A549 treated with AZD2906 at 1 μM for 4 hours (cell line): ENCODE measurements around the gene FAM131C. TPM values are rescaled to one million over a fixed set of nuclear protein-coding genes. Genes with fewer than 3 reads are reported as not detected.

Source experiments
- total RNA-seq: library from RNA; stranded (reverse); fragments of 200-300 nt; extraction: Qiagen RNA extraction; gene quantifications from 5 replicates; pipeline ENCODE4 v1.2.3, GENCODE V29; 2022

Gene FAM131C
- 13.5 to 21.3 TPM (median 19.9 TPM) in 5 replicates for total RNA-seq

GRCh38 chr1:16073490-16074119, at the start of gene FAM131C:
TSS of gene FAM131C (minus strand) at chr1:16073651. CDS start at chr1:16073442, 209 bp downstream.

GRCh38 chr1:16043521-16043920, 29.9 kb downstream of the FAM131C start, which contains the start of gene CLCNKB:
TSS of gene CLCNKB (plus strand) at chr1:16043782. CDS start at chr1:16044493, 711 bp downstream.

GRCh38 chr1:16021681-16022080, 51.8 kb downstream of the FAM131C start, which contains the start of gene CLCNKA:
TSS of gene CLCNKA (plus strand) at chr1:16022036. CDS start at chr1:16022620, 584 bp downstream.

GRCh38 chr1:16017461-16018303, 55.8 kb downstream of the FAM131C start, which contains the start of gene HSPB7:
TSS of gene HSPB7 (minus strand) at chr1:16018043. CDS start at chr1:16017963, 80 bp downstream.

Other genes starting within 250 kb of the FAM131C start
- 33.9 to 39.3 TPM (median 36.0 TPM) in 5 replicates for gene SPEN, start 225.9 kb downstream of the FAM131C start, total RNA-seq
- 9.3 to 13.9 TPM (median 12.8 TPM) in 5 replicates for gene ZBTB17, start 97.5 kb downstream of the FAM131C start, total RNA-seq
- gene SRARP, start 69.4 kb downstream of the FAM131C start, total RNA-seq = 0.02 to 0.03 TPM in 2 of 5 replicates, not detected in the others
- gene HSPB7, start 55.6 kb downstream of the FAM131C start, total RNA-seq = 0.07 to 0.11 TPM (median 0.10 TPM) in 3 of 5 replicates, not detected in the others
- 0.03 to 0.09 TPM (median 0.06 TPM) in 5 replicates for gene CLCNKA, start 51.6 kb downstream of the FAM131C start, total RNA-seq
- 0.07 to 0.13 TPM (median 0.10 TPM) in 4 of 5 replicates, not detected in the other for gene CLCNKB, start 29.9 kb downstream of the FAM131C start, total RNA-seq
- gene EPHA2, start 82.4 kb upstream of the FAM131C start, total RNA-seq = 98.2 to 125 TPM (median 118 TPM) in 5 replicates
- 5.1 to 6.6 TPM (median 5.7 TPM) in 5 replicates for gene ARHGEF19, start 139.0 kb upstream of the FAM131C start, total RNA-seq
- gene CPLANE2, start 163.5 kb upstream of the FAM131C start, total RNA-seq = 3.2 to 4.8 TPM (median 3.4 TPM) in 5 replicates